Left colon (tissue), 2 donors: ENCODE results near the gene MZF1. TPM values are rescaled to one million over a fixed set of nuclear protein-coding genes. Genes with fewer than 3 reads are reported as not detected.
A peak's percentile ranks its signal among the peaks of the same experiment; 100 is the strongest.

ENCODE experiments used
- ATAC-seq: fragments of 200-7000 bp; cut with Tn5 transposase; one replicate; pipeline ENCODE4 v1.9.1; 2020; ENCODE audit warnings: mild to moderate bottlenecking, moderate library complexity
- DNase-seq, 2 donors: peaks; one replicate each; pipeline ENCODE4 v3.0.0-alpha.2; 2020
- intact Hi-C, 2 donors: fragments of 100-400 bp; cut with DNase I in 1 of 2; cut with micrococcal nuclease in 1 of 2; formaldehyde crosslinking; loops; one replicate each; pipeline versions ENCODE4 v1.11.2 to v1.14.0; 2022; cut with DNase I, micrococcal nuclease
- microRNA-seq, 2 donors: library from miRNA; unstranded; fragments of <30 nt; microRNA quantifications; one replicate each; pipeline versions ENCODE4 v1.1.0 to v1.2.0, GENCODE V29; 2020
- total RNA-seq, 2 donors: library from RNA; stranded (reverse); fragmentation: NEBNext Ultra II Directional; extraction: Animal tissue kit (Norgen Biotek cat#: 25700); gene quantifications; one replicate each; pipeline ENCODE4 v1.2.1, GENCODE V29; 2021
- donor health status: DM: no; HTN: no; CAD: no.
- donor health status: DM: yes; HTN: yes; CAD: no.

The MZF1 gene
- total RNA-seq, 2 donors from 2014 or later: 22.8 to 28.9 TPM

GRCh38 chr19:58519355-58520256 lies 53.5 kb downstream of the MZF1 start, which contains the start of gene ZBTB45:
Gene ZBTB45, minus strand, starts transcription at chr19:58519810. Its CDS starts 2,137 bp downstream, at chr19:58517673.
- peak; percentile 93 to 96 for DNase-seq
- intact Hi-C loops: no loop called here
- ATAC-seq: peak; percentile 82

GRCh38 chr19:58519087-58519354 lies 54.1 kb downstream of the MZF1 start:
- DNase-seq (peak; percentile 70 to 72), ATAC-seq (peak; percentile 55)
- intact Hi-C loops: no loop called here

GRCh38 chr19:58518256-58519086 lies 54.7 kb downstream of the MZF1 start:
- intact Hi-C loops: no loop called here
- ATAC-seq: no peak
- DNase-seq: peak; percentile 25 to 52

GRCh38 chr19:58516964-58517833 lies 55.9 kb downstream of the MZF1 start:
- intact Hi-C loops: no loop called here
- no peak for DNase-seq
- no peak for ATAC-seq

- ATAC-seq (no peak), DNase-seq (no peak)
- intact Hi-C loops: no loop called here
These were observed 56.8 kb downstream of the MZF1 start for GRCh38 chr19:58516246-58516836.

GRCh38 chr19:58515259-58515658 lies 57.9 kb downstream of the MZF1 start:
- intact Hi-C loops: no loop called here
- no peak for ATAC-seq
- no peak for DNase-seq

GRCh38 chr19:58514564-58515022 lies 58.5 kb downstream of the MZF1 start:
- intact Hi-C loops: no loop called here
- DNase-seq (no peak), ATAC-seq (no peak)

- intact Hi-C loops: no loop called here
- DNase-seq (peak; percentile 91 to 94), ATAC-seq (peak; percentile 81)
These were observed 59.2 kb downstream of the MZF1 start for GRCh38 chr19:58513694-58514563.

GRCh38 chr19:58513213-58513693 lies 59.9 kb downstream of the MZF1 start:
- ATAC-seq: no peak
- intact Hi-C loops: no loop called here
- no peak for DNase-seq

Small RNAs within 50 kb of the gene (microRNA-seq; reads per million reads assigned to microRNA genes)
- 1.4 to 1.6 reads per million in 2 donors for gene MIR6807

Other genes with a start within 250 kb of the MZF1 start
- 1 to 10 TPM; 2.6 to 2.8 TPM for gene ZSCAN22, start 246.3 kb downstream of the MZF1 start, total RNA-seq
- gene A1BG, start 219.8 kb downstream of the MZF1 start, total RNA-seq: 1 to 10 TPM; 2.1 to 2.5 TPM
- 1 to 10 TPM in 1 of 2 donors, under 1 TPM in 1; 0.73 to 1.6 TPM for gene ZNF497, start 210.6 kb downstream of the MZF1 start, total RNA-seq
- gene ZNF837, start 192.3 kb downstream of the MZF1 start, total RNA-seq: 1 to 10 TPM; 2.4 to 2.5 TPM
- 100 to 1,000 TPM; 600 to 683 TPM for gene RPS5, start 186.1 kb downstream of the MZF1 start, total RNA-seq
- not detected for gene RNF225, start 177.7 kb downstream of the MZF1 start, total RNA-seq
- 1 to 10 TPM; 7.8 to 7.9 TPM for gene ZNF584, start 164.7 kb downstream of the MZF1 start, total RNA-seq
- gene ZNF132, start 133.2 kb downstream of the MZF1 start, total RNA-seq: 1 to 10 TPM; 3.0 to 4.6 TPM
- gene ZNF324B, start 121.7 kb downstream of the MZF1 start, total RNA-seq: 1 to 10 TPM; 4.7 to 5.1 TPM
- 10 to 100 TPM; 11.6 to 14.0 TPM for gene ZNF324, start 106.3 kb downstream of the MZF1 start, total RNA-seq
- 10 to 100 TPM in 1 of 2 donors, 1 to 10 TPM in 1; 10.0 to 11.2 TPM for gene ZNF446, start 97.0 kb downstream of the MZF1 start, total RNA-seq
- gene SLC27A5, start 61.3 kb downstream of the MZF1 start, total RNA-seq: 1 to 10 TPM; 2.8 to 4.6 TPM
- 10 to 100 TPM; 13.7 to 14.3 TPM for gene ZBTB45, start 53.5 kb downstream of the MZF1 start, total RNA-seq
- 100 to 1,000 TPM; 171 to 184 TPM for gene TRIM28, start 29.3 kb downstream of the MZF1 start, total RNA-seq
- 100 to 1,000 TPM; 204 to 215 TPM for gene CHMP2A, start 18.2 kb downstream of the MZF1 start, total RNA-seq
- 10 to 100 TPM; 55.8 to 70.4 TPM for gene UBE2M, start 14.7 kb downstream of the MZF1 start, total RNA-seq